HPDE6-E6E7 (cell line): ENCODE results near the gene CCL24.
"Not testable (repeated sequence)": the region's sequence is repeated elsewhere in the genome, so short reads cannot be mapped to it uniquely, and the experiment has no call there.

ENCODE experiments used
- DNase-seq: peaks from one replicate; pipeline ENCODE4 v3.0.0; 2011; ENCODE audit warnings: missing footprints; ENCODE audit errors: extremely low spot score

CCL24 gene

GRCh38 chr7:75813781-75814236 is at the start of gene CCL24:
Gene CCL24 (minus strand): TSS chr7:75813806. CDS start chr7:75813715, 91 bp downstream.
- no peak for DNase-seq

DNA sequence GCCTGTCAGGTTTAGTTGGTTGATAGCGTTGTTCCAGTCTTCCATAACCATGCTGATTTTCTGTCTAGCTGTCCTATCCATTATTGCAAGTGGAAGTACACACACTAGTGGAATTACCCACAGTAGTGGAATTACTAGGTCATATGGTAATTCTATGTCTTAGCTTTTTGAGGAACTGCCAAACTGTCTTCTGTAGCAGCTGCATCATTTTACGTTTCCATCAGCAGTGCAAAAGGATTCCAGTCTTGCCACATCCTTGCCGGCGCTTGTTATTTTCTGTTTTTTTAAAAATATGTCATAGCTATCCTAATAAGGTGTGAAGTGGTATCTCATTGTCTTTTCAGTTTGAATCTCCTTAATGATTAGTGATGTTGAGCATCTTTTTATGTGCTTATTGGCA is 48.0 kb upstream of the CCL24 start:
- no peak for DNase-seq

DNA sequence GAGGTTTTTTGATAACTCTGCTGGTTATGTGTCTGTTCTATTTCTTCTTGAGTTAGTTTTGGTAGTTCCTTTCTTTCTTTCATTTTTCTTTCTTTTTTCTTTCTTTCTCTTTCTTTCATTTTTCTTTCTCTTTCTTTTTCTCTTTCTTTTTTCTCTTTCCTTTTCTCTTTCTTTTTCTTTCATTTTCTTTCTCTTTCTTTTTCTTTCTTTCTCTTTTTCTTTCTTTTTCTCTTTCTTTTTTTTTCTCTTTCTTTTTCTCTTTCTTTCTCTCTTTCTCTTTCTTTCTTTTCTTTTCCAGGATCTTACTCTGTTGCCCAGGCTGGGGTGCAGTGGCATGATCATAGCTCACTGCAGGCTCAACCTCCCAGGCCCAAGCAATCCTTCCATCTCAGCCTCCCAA is 44.8 kb upstream of the CCL24 start:
- DNase-seq, result no peak

DNA sequence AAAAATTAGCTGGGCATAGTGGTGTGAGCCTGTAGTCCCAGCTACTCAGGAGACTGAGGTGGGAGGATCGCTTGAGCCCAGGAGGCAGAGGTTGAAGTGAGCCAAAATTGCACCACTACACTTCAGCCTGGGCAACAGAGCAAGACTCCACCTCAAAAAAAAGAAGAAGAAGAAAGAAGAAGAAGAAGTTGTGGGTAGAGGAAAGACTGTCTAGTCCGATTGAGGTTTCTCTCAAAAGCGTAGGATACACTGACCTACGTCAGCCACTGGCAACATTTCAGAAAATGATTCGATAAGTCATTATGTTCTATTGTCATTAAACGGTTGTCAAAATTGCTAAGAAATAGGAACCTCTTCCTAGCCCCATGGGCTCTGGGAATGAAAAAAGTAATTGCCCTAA is 42.9 kb upstream of the CCL24 start:
- DNase-seq, result no peak

- DNase-seq, result not testable (repeated sequence)
Measured at GRCh38 chr7:75854813-75855345, 41.3 kb upstream of the CCL24 start.

- DNase-seq, result no peak
Measured at GRCh38 chr7:75854233-75854632, 40.6 kb upstream of the CCL24 start.

DNA sequence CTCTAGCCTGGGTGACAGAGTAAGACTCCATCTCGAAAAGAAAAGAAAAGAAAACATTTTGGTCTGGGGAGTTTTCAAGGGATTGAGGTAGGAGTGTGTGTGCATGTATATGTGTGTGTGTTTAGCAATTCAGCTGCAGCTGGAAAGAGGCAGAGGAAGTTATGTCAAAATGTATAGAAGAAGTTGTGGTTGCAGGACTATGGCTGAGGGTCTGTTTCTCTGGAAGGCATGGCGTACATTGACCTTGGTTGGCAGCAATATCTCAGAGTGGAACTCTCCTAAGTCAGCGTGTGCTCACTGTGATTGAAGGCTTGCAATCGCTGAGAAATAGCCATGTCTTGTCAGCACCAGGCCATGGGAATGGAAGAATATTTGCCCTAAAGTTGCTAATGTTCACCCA is 36.6 kb upstream of the CCL24 start:
- no peak for DNase-seq

DNA sequence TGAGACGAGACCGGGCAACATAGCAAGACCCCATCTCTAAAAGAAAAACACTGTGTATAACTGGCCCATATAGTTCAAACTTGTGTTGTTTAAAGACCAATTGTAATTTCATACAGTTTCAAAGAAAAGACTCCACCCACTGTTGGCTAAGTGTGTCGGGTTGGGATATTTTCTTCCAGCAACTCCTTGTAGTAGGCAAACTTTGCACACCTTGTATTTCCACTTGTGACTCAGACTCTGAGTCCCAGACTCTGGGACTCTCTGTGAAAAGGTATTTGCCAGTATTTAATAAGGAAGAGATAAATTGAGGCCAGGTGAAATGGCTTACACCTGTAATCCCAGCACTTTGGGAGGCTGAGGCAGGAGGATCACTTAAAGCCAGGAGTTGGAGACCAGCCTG is 36.0 kb upstream of the CCL24 start:
- DNase-seq, result no peak

DNA sequence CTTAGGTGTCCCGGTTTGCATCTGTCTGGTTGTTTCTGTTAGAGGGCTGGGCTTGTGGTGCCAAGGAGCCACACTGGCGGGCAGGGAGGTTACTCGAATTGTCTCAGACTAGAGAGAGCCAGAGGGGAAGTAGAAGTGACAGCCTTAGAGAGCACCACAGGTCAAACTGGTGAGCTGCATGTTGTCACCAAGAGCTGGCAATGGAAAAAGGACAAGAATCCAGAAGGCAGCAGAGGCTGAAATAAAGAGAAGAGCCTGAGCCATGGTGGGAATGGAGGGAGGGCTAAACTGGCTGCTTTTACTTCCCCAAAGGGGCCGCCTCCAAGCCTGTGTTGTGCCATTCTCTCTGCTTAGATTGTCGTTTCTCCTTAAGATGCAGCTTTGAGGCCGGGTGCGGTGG is 34.1 kb upstream of the CCL24 start:
- DNase-seq, result no peak

- DNase-seq, result not testable (repeated sequence)
Measured at GRCh38 chr7:75845132-75845531, 31.5 kb upstream of the CCL24 start.

GRCh38 chr7:75844158-75844557 is 30.6 kb upstream of the CCL24 start:
- DNase-seq, result no peak

DNA sequence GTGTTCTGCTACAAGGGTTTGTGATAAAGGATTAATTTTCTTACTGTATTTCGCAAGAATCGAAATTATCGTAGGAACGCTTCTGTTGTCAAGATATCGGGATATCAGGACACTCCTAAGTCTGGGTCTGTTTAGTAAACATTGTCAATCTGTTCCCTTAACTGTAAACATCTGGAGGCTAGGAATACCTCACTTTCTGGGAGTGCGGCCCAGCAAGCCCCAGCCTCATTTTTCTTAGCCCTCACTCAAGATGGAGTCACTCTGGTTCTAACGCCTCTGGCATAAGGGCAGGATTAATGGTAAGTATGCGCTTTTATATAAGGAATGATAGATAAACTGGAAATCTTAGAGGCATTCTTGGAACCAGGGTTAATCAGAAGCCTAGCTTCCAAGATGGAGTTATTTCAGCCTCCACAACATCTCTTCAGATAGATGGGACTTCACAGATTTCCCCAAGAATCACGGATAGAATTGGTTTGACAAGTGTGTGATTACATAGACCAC is 30.1 kb upstream of the CCL24 start:
- DNase-seq, result no peak

- peak; percentile 75 for DNase-seq
Measured at GRCh38 chr7:75842836-75843446, 29.3 kb upstream of the CCL24 start.

DNA sequence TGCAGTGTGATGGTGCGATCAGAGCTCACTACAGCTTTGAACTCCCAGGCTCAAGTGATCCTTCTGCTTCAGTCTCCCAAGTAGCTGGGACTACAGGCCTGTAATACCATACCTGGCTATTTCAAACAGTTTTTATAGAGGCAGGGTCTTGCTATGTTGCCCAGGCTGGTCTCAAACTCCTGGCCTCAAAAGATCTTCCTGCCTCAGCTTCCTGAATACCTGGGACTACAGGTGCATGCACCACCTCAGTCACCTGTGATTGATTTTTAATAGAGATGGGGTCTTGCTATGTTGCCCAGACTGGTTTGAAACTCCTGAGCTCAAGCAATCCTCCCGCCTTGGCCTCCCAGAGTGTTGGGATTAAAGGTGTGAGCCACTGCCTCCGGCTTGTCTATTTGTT is 26.4 kb upstream of the CCL24 start:
- no peak for DNase-seq

- DNase-seq, result not testable (repeated sequence)
Measured at GRCh38 chr7:75838281-75838930, 24.8 kb upstream of the CCL24 start.

DNA sequence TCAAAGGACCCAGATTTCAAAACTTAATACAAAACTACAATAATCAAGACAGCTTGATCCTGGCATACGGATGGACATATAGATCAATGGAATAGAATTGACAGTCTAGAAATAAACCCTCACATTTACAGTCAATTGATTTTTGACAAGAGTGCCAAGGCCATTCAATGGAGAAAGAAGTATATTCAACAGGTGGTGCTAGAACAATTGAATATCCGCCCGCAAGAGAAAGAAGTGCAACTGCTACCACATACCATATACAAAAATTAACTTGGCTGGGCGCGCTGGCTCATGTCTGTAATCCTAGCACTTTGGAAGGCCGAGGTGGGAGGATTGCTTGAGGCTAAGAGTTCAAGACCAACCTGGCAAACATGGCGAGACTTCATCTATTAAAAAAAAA is 23.2 kb upstream of the CCL24 start:
- no peak for DNase-seq

- DNase-seq, result no peak
Measured at GRCh38 chr7:75835688-75836285, 22.2 kb upstream of the CCL24 start.

GRCh38 chr7:75833662-75834061 is 20.1 kb upstream of the CCL24 start:
- DNase-seq, result not testable (repeated sequence)

DNA sequence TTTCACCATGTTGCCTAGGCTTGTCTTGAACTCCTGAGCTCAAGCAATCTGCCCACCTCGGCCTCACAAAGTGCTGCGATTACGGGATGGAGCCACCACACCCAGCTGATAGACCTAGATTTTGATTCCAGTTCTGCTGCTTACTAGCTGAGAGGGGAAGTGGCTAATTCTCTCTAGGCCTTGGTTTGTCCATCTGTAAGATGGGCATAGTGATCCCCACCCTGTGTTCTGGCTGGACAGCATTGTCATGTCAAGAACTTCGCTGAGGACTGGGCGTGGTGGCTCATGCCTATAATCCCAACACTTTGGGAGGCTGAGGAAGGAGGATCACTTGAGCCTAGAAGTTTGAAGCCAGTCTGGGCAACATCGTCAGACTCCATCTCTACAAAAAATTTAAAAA is 17.4 kb upstream of the CCL24 start:
- DNase-seq, result no peak

DNA sequence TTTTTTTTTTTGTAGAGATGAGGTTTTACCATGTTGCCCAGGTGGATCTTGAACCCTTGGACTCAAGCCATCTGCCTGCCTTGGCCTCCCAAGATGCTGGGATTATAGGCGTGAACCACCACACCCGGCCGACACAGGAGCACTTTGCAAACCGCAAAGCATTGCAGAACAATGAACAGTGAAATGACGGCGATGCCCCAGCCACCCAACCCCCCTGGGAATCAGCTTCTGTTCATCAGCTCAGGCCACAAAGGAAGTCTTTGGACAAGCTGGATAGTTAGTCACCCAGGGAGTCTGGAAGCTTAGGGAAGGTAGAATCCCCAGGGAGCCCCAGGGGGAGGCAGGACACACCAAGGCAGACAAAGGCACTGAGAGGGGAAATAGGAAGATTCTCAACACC is 16.1 kb upstream of the CCL24 start:
- DNase-seq, result peak; percentile 70

DNA sequence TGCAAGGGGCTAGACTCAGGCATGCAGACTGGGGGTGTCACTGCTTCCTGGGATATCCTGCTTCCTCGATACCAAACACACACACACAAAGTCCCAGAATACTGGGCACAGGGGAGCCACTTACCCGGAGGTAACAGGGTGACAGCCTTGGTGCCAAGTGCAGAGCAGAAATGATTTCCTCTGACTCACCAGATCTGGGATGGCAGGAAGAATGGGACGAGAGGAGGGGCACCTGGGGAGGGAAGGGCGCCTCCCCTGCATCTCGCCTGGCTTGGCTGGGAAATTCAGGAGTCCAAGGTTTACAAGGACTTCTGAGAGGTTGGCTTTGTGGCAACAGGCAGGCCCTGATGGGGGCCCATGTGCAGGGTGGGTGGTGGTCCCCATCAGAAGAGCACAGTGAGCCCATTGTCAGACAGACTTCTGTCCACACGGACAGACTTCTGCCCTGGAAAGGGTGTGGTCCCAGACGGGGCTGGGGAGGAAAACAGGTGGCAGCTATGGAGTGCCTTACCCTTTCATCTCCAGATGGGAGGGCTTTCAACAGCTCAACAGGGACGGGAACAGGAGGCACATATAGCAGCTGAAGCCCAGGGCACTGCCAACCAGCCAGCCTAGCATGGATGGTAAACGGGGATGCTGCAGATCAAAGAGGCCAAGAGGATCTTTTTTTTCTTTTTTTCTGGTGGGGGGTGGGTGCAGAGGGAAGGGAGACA is 9.7 kb upstream of the CCL24 start:
- no peak for DNase-seq

GRCh38 chr7:75820688-75821087 is 7.1 kb upstream of the CCL24 start:
- DNase-seq, result no peak
